AG09319 (cell line): ENCODE measurements around the gene NRGN.

ENCODE experiments used
- DNase-seq: peaks from one replicate; pipeline ENCODE4 v3.0.0-alpha.2; 2010; ENCODE audit warnings: low read depth; ENCODE audit errors: extremely low read depth
- TF ChIP-seq, protein P1 (sequence below): IDR thresholded peaks from 2 replicates; pipeline ENCODE4 v1.5.1; 2011; ENCODE audit warnings: low read depth, mild to moderate bottlenecking, inconsistent platforms, low read length, moderate library complexity

The NRGN gene

DNA sequence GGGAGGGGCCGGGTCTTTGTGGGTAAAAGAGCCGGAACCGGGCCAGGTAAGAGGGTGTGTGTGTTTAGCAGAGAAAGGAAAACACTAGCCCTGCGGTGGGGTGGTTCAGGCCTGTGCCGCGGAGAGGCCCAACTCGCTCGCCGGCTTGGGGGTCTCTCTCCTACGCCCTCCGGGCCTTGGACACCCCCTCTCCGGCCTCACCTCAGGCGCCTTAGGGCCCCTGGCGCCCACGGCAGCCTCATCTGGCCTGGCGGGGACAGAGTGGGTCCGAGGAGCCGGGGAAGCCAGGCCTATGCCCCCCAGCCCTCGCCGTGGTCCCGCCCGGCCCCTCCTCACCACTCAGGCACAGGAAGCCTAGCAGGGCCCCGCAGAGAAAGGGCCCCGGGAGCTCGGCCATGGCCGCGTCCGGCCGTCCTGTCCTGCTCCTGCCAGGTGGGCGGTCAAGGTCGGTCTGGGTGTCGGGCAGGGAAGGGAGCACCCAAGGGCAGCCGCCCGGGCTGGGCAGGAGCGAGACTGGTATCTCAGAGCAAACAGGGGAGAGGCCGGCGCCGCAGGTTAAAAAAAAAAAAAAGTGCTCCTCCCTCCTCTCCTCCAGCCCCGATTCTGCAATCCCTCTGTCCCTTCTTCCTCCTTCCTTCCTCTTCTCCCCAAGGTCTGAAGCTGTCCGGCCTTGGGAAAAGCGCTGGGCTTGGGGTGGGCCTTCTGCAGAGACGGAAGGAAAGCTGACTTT lies 12.2 kb downstream of the NRGN start, which contains the start of gene VSIG2:
TSS of gene VSIG2 (minus strand) at position 515 of the 730 bp plus-strand sequence. CDS start at position 397, 118 bp downstream.
- no peak for DNase-seq
- TF ChIP-seq, protein P1, sequence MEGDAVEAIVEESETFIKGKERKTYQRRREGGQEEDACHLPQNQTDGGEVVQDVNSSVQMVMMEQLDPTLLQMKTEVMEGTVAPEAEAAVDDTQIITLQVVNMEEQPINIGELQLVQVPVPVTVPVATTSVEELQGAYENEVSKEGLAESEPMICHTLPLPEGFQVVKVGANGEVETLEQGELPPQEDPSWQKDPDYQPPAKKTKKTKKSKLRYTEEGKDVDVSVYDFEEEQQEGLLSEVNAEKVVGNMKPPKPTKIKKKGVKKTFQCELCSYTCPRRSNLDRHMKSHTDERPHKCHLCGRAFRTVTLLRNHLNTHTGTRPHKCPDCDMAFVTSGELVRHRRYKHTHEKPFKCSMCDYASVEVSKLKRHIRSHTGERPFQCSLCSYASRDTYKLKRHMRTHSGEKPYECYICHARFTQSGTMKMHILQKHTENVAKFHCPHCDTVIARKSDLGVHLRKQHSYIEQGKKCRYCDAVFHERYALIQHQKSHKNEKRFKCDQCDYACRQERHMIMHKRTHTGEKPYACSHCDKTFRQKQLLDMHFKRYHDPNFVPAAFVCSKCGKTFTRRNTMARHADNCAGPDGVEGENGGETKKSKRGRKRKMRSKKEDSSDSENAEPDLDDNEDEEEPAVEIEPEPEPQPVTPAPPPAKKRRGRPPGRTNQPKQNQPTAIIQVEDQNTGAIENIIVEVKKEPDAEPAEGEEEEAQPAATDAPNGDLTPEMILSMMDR = no peak

DNA sequence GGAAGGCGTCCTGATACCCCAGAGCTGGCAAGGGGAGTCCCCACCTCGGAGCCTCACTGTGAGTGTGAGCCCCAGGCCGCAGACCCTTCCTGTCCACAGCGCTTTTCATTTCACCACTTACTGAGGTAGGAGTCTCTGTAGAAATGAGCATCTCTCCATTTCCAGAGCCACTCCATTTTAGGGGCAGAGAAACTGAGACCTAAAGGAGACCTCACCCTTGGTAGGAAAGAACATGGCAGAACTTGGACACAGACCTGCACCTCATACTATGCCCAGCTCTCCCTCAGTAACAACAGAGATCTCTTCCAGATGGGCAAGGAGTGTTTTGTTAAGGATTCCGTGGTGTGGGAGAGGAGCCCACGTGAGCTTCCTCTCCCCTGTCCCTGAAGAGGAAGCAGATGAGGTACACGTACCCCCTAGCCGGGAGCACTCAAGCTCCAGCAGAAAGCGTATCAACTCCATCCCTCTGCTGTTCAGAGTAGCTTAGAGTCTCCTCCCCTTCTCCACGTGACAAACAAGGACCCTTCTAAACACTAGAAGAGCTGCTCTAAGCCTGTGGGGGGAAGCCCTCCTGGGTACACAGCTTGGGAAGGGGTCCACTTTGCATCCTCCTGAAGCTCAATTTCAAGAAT lies 12.8 kb downstream of the NRGN start:
- DNase-seq = no peak

DNA sequence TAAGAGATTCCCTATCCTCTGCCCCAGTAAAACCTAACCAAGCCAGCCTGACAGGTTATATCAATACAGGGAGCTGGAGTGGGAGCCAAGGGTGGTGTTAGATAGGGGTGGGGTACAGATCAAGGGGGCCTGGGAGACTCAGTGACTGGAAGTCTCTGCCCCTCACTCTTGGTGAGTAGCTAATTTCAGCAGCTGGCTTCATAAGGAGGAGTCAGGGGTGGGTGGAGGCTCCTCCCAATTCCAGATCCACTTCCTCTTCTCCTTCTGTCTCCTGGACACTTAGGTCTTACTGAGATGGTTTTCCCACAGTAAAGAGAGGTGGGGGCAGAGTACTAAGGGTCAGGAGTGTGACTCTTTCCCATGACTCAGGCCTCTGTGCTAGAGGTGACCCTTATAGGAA lies 13.5 kb downstream of the NRGN start:
- TF ChIP-seq, protein P1 = no peak
- no peak for DNase-seq

More for the DNA sequence above, 12.8 kb downstream of the NRGN start:
- TF ChIP-seq, protein P1 = no peak

DNA sequence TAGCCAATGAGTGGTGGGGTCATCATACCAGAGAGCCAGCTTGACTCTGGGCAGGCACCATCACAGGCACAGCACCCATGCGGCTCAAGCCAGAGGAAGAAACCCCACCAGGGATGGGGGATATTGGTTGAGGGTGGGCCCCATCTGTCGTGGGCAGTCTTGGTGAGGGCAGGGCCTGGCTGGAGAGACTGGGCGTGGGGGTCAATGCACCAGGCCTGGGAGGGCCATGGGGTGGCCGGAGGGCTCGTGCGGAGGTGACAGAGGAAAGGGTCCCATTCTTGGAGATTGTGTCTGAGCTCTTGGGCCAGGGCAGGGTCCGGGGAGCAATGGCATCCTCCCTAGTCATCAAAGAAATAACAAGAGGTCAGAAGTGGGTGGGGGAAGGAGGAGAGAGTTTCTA lies 13.9 kb downstream of the NRGN start:
- TF ChIP-seq, protein P1 = no peak
- no peak for DNase-seq

DNA sequence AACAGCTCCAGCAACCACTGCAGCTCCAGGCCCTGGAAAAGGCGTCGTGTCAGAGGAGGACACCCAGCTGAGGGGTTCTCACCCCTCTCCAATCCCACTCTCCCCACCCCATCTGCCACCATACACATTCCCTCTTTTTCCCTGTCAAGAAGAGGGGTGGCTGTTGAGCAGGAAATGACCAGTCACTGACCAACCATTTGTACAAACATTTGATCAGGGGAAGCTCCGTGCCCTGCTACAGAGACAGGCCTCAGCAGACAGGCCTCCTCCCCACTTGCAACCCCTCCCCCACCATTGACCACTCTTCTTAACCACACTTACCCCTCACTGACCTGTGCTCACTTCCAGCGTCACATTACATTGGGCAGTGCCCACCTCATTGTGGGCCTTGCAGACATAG lies 14.6 kb downstream of the NRGN start:
- TF ChIP-seq, protein P1 = no peak
- DNase-seq = no peak

DNA sequence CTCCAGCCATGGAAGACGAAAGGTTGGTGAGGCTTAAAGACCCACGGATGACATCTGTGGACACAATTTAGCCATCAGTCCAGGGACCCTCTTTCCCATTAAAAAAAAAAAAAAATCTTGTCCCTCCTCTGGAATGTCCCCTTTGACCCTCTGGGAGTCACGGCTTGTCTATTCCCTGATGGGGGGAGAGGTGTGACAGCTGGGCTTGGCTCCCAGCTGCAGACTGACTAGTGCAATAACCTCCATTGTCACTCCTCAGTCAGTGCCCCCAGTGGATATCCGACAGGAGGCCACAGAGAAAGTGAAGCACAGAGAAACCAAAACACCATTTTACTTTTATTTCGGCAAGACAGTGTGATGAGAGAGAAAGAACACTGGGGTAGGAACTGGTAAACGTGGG lies 15.0 kb downstream of the NRGN start:
- DNase-seq = no peak
- TF ChIP-seq, protein P1 = no peak

DNA sequence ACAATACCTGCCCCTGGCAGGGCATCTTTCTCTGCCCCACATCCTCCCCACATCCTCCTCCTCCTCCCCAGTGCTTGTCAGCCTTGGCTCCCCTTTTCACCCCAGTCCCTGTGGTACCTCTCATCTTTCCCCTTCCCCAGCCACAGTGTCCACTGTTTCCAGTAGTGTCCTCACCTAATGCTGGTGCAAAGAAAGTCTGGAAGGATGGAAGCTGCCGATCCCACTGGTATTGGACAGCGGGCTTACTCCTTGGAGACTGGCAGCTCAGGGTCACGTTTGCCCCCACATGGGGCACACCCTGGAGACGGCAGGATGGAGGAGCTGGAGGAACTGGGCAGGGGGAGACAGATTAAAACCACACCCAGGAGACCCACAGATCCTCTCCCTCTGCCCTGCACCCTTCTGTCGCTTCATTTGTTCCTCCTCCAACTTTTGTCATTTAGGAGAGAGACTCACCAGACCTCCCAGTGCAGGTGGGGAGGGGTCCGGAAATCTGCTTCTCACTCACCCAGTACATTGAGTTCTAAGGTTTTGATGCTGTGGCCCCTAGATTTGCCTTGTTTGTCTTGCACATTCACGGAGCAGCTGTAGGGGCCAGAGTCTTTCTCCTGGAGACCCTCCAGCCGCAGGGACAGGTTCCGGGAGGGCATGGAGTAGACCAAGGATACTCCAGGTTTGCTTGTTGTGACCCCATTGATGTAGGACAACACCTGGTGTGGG lies 16.5 kb downstream of the NRGN start:
- TF ChIP-seq, protein P1 = no peak
- no peak for DNase-seq
